A549 (cell line): ENCODE measurements around the gene FIBP. TPM values are rescaled to one million over a fixed set of nuclear protein-coding genes. Genes with fewer than 3 reads are reported as not detected.

Experiments
- ATAC-seq, 2 experiments: fragments of 200-7000 bp in 1 of 2; fragments of >200 bp in 1 of 2; cut with Nextera tagmentation in 1 of 2; cut with Tn5 transposase in 1 of 2; 3 replicates each; pipeline versions ENCODE4 v1.8.0 to v1.9.1; 2018 to 2020; ENCODE audit warnings: mild to moderate bottlenecking in 1 of 2, moderate library complexity in 1 of 2
- CTCF ChIA-PET: fragments of 300-600 bp; sonication (Branson Sonifier 250); formaldehyde crosslinking; extraction: SDS; loops from one replicate; lab custom pipeline; 2021; ENCODE audit warnings: antibody characterized with exemption, inconsistent platforms; lab: Yijun Ruan, JAX
- POLR2A ChIA-PET: fragments of 350-600 bp; formaldehyde crosslinking; extraction: SDS; loops from one replicate; lab custom pipeline; 2021; ENCODE audit warnings: antibody characterized with exemption, inconsistent platforms; lab: Yijun Ruan, JAX
- DNase-seq, 2 experiments: peaks; one replicate each; pipeline versions ENCODE4 v3.0.0 to v3.0.0-alpha.2; 2011 to 2016; ENCODE audit warnings: low read depth in 1 of 2, low spot score in 1 of 2
- FAIRE-seq: peaks from 2 replicates; lab custom pipeline; 2011; peaks lifted over from hg19 to GRCh38; lab: Jason Lieb, UNC
- H3K27ac ChIP-seq, 2 experiments: fragments of >200 bp; sonication (Bioruptor Twin); formaldehyde crosslinking; 3 replicates each; pipeline ENCODE4 v1.5.1; 2016 to 2017
- H3K4me1 ChIP-seq: fragments of >200 bp; sonication (Bioruptor Twin); formaldehyde crosslinking; 3 replicates; pipeline ENCODE4 v1.6.1; 2016
- H3K4me2 ChIP-seq: fragments of >200 bp; sonication (Bioruptor Twin); formaldehyde crosslinking; 3 replicates; pipeline ENCODE4 v1.6.1; 2016
- H3K4me3 ChIP-seq: fragments of >200 bp; sonication (Bioruptor Twin); formaldehyde crosslinking; 3 replicates; pipeline ENCODE4 v1.5.1; 2016
- H3K9me3 ChIP-seq: fragments of >200 bp; sonication (Bioruptor Twin); formaldehyde crosslinking; 3 replicates; pipeline ENCODE4 v1.6.1; 2016
- ATOH8 ChIP-seq: fragments of 250-450 bp; sonication (Bioruptor Pico); IDR thresholded peaks from 2 replicates; pipeline ENCODE4 v1.5.0; 2020; ENCODE audit warnings: low read depth, mild to moderate bottlenecking, moderate library complexity
- CBX2 ChIP-seq: fragments of 200-600 bp; sonication (generic); IDR thresholded peaks from 2 replicates; pipeline ENCODE4 v1.6.1; 2016; ENCODE audit warnings: low read depth, mild to moderate bottlenecking, borderline replicate concordance
- CBX8 ChIP-seq: fragments of 200-600 bp; sonication (generic); IDR thresholded peaks from 2 replicates; pipeline ENCODE4 v1.6.1; 2016
- CHD4 ChIP-seq: fragments of 200-600 bp; sonication (generic); IDR thresholded peaks from 2 replicates; pipeline ENCODE4 v1.6.1; 2016; ENCODE audit warnings: antibody characterized with exemption, mild to moderate bottlenecking, borderline replicate concordance
- EHF ChIP-seq: fragments of 250-450 bp; sonication (Bioruptor Pico); IDR thresholded peaks from 2 replicates; pipeline ENCODE4 v1.5.0; 2020; ENCODE audit warnings: mild to moderate bottlenecking
- EP300 ChIP-seq, 2 experiments: fragments of >200 bp; sonication (Bioruptor Twin); formaldehyde crosslinking; IDR thresholded peaks; 2 replicates in 1 of 2; 3 replicates in 1 of 2; pipeline ENCODE4 v1.6.1; 2016 to 2017
- ESRRA ChIP-seq: fragments of 150-350 bp; IDR thresholded peaks from 2 replicates; pipeline ENCODE4 v1.6.1; 2014; ENCODE audit warnings: mild to moderate bottlenecking, low read length, borderline replicate concordance
- FOSB ChIP-seq: fragments of 250-450 bp; sonication (Bioruptor Pico); IDR thresholded peaks from 2 replicates; pipeline ENCODE4 v1.5.0; 2020; ENCODE audit warnings: mild to moderate bottlenecking, moderate library complexity
- FOSL2 ChIP-seq, 2 experiments: fragments of 450-650 bp in 1 of 2; fragments of >200 bp in 1 of 2; sonication (Bioruptor Twin) in 1 of 2; formaldehyde crosslinking; IDR thresholded peaks; 2 replicates each; pipeline versions ENCODE4 v1.5.0 to v1.6.1; 2016 to 2020; ENCODE audit warnings: mild to moderate bottlenecking in 1 of 2, moderate library complexity in 1 of 2
- HEYL ChIP-seq: fragments of 250-450 bp; sonication (Bioruptor Pico); IDR thresholded peaks from 2 replicates; pipeline ENCODE4 v1.8.0; 2021; ENCODE audit warnings: mild to moderate bottlenecking, moderate library complexity
- HOXB13 ChIP-seq: fragments of 250-450 bp; sonication (Bioruptor Pico); IDR thresholded peaks from 2 replicates; pipeline ENCODE4 v1.5.0; 2020; ENCODE audit warnings: low read depth, mild to moderate bottlenecking, moderate library complexity
- HOXB5 ChIP-seq: fragments of 250-450 bp; sonication (Bioruptor Pico); IDR thresholded peaks from 2 replicates; pipeline ENCODE4 v1.5.0; 2020; ENCODE audit warnings: mild to moderate bottlenecking, moderate library complexity
- JUN ChIP-seq, 2 experiments: fragments of >200 bp; sonication (Bioruptor Twin); formaldehyde crosslinking; IDR thresholded peaks; 2 replicates in 1 of 2; 3 replicates in 1 of 2; pipeline ENCODE4 v1.6.1; 2016 to 2017
- JUNB ChIP-seq: fragments of >200 bp; sonication (Bioruptor Twin); formaldehyde crosslinking; IDR thresholded peaks from 2 replicates; pipeline ENCODE4 v1.6.1; 2016
- MAFK ChIP-seq: fragments of 450-650 bp; IDR thresholded peaks from 2 replicates; pipeline ENCODE4 v1.6.1; 2014; ENCODE audit not compliant: partially characterized antibody
- MAZ ChIP-seq: fragments of 150-350 bp; IDR thresholded peaks from 2 replicates; pipeline ENCODE4 v1.6.1; 2014; ENCODE audit warnings: antibody characterized with exemption, low read depth, low read length, borderline replicate concordance
- NFE2L2 ChIP-seq: fragments of 150-350 bp; conservative IDR thresholded peaks from 2 replicates; pipeline ENCODE4 v1.6.1; 2014; ENCODE audit warnings: low read length
- POLR2A ChIP-seq: IDR thresholded peaks from 2 replicates; pipeline ENCODE4 v1.6.1; 2012; ENCODE audit warnings: mild to moderate bottlenecking, low read length
- POLR2AphosphoS2 ChIP-seq: conservative IDR thresholded peaks from 2 replicates; pipeline ENCODE4 v1.6.1; 2012; ENCODE audit warnings: low read length, improper control_type of control experiment, inconsistent platforms
- RARB ChIP-seq: fragments of 250-450 bp; sonication (Bioruptor Pico); IDR thresholded peaks from 2 replicates; pipeline ENCODE4 v1.8.0; 2021; ENCODE audit warnings: mild to moderate bottlenecking, moderate library complexity
- REST ChIP-seq: fragments of 200-600 bp; sonication (generic); IDR thresholded peaks from 2 replicates; pipeline ENCODE4 v1.6.1; 2016; ENCODE audit warnings: antibody characterized with exemption, mild to moderate bottlenecking, moderate library complexity
- RFX5 ChIP-seq: fragments of 450-650 bp; IDR thresholded peaks from 2 replicates; pipeline ENCODE4 v1.7.1; 2014; ENCODE audit warnings: antibody characterized with exemption, mild to moderate bottlenecking, moderate library complexity
- SMC3 ChIP-seq: fragments of >200 bp; sonication (Bioruptor Twin); formaldehyde crosslinking; IDR thresholded peaks from 3 replicates; pipeline ENCODE4 v1.6.1; 2018; ENCODE audit warnings: inconsistent platforms
- TFCP2L1 ChIP-seq: fragments of 250-450 bp; sonication (Bioruptor Pico); IDR thresholded peaks from 2 replicates; pipeline ENCODE4 v1.5.0; 2021; ENCODE audit warnings: mild to moderate bottlenecking
- TP53 ChIP-seq: fragments of 250-450 bp; sonication (Bioruptor Pico); IDR thresholded peaks from 2 replicates; pipeline ENCODE4 v1.5.0; 2021; ENCODE audit warnings: mild to moderate bottlenecking, moderate library complexity
- WGBS: methylation state at CpG from one replicate; pipeline ENCODE4 v1.1.6; 2017; ENCODE audit errors: missing lambda C conversion rate; 5-methylcytosine and 5-hydroxymethylcytosine counted together
- polyA plus RNA-seq, 4 experiments: library from polyadenylated mRNA; depleted of rRNA in 3 of 4; stranded (reverse); fragments of >200 nt; fragmentation: RNase III in 1 of 4; extraction: RNeasy Plus Mini Kit Qiagen cat#74134 plus additional on column Dnase treatment in 1 of 4; gene quantifications; 2 replicates in 3 of 4; 3 replicates in 1 of 4; pipeline ENCODE4 v1.2.3, GENCODE V29; 2011 to 2017
- TF ChIP-seq, protein P1 (sequence below): fragments of >200 bp; sonication (Bioruptor Twin); formaldehyde crosslinking; IDR thresholded peaks from 3 replicates; pipeline ENCODE4 v1.6.1; 2016

The FIBP gene
- polyA plus RNA-seq, 2 of the 4 experiments (the other 2 are of a cell fraction) = 60.4 to 72.2 TPM

DNA sequence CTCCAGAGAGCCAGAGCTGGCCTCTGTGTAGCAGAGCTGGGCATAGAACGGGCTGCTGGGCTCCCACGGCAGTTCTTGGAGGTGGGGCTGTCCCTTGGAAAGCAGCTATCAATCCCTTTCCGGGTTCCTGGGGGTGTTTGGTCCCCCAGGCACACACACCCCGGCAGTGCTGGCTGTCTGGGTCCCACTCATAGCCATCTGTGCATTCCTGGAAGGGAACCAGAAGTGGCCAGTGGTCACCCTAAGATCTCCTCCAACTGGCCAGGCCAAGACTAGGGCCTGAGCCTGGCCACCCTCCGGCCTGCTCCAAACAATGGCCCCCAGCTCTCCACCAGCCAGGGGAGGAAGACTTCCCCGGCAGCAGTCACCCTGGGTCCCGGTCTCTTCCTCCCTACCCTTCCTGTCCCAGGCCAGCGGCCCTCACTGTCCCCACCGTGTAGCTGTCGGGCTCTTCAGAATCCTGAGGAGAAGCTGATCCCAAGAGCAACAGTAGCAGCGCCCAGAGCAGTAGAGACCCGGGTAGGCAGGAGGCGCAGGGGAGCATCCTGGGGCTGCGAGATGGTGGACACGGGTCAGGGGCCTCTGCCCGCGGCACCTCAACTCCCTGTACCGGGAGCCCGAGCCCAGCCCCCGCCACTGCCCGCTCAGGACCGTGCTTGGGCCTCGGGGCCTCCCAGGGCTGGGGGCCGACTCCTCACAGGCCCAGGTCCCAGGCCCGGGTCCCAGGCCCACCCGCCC lies 16.3 kb downstream of the FIBP start:
- Histone ChIP-seq H3K9me3 (no peaks in the 10 kb centered on the region), H3K4me3 (no peak overlapping the region), H3K27ac (peak overlapping the region in 1 of 2 experiments; percentile 82; a peak in 3 of 6 replicates), H3K4me2 (no peak overlapping the region), H3K4me1 (peaks cover 6% of the 10 kb centered on the region)
- CTCF ChIA-PET = interaction anchor here (1.1 to 7.5 kb wide), 3 partner anchors 11 to 18 kb away, joined by 4 to 158 read pairs (median 78); partner anchors contain the start of genes CFL1, FIBP and MUS81
- WGBS = 90% methylated on average over 14 of the region's 26 CpGs
- POLR2A ChIA-PET = interaction anchor here (0.6 to 1.8 kb wide), 5 partner anchors 12 to 19 kb away, joined by 3 to 10 read pairs (median 6); partner anchors contain the start of genes FIBP and MUS81
- FAIRE-seq = no peak
- TF ChIP-seq, protein P1, sequence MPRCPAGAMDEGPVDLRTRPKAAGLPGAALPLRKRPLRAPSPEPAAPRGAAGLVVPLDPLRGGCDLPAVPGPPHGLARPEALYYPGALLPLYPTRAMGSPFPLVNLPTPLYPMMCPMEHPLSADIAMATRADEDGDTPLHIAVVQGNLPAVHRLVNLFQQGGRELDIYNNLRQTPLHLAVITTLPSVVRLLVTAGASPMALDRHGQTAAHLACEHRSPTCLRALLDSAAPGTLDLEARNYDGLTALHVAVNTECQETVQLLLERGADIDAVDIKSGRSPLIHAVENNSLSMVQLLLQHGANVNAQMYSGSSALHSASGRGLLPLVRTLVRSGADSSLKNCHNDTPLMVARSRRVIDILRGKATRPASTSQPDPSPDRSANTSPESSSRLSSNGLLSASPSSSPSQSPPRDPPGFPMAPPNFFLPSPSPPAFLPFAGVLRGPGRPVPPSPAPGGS = no peak
- TF ChIP-seq RFX5 (no peak), CBX8 (no peak), EP300 (IDR thresholded peaks at IDR 0.05) (no peak), ESRRA (no peak), CBX2 (no peak), EHF (CRISPR knock-in tag) (no peak), FOSB (CRISPR knock-in tag) (no peak), TFCP2L1 (CRISPR knock-in tag) (no peak), JUNB (no peak), TP53 (CRISPR knock-in tag) (no peak), HOXB5 (CRISPR knock-in tag) (no peak), HOXB13 (CRISPR knock-in tag) (no peak), POLR2A (no peak), SMC3 (no peak), FOSL2 (IDR thresholded peaks at IDR 0.05) (no peak), FOSL2 (CRISPR knock-in tag; IDR thresholded peaks at IDR 0.05) (no peak), RARB (CRISPR knock-in tag) (no peak), MAZ (no peak)
- ATAC-seq = peak; percentile 1 to 6; a peak in 1 of 6 replicates
- DNase-seq = no peak

GRCh38 chr11:65870706-65871681 lies 17.3 kb downstream of the FIBP start:
- H3K4me3 ChIP-seq = no peak overlapping the region
- WGBS = 77% methylated on average over 15 of the region's 24 CpGs
- peaks cover 6% of the 10 kb centered on the region for H3K4me1 ChIP-seq
- DNase-seq = no peak
- peak overlapping the region in 1 of 2 experiments; percentile 35; a peak in 2 of 6 replicates for H3K27ac ChIP-seq
- ATAC-seq = peak; percentile 6 to 7; a peak in 3 of 6 replicates
- H3K4me2 ChIP-seq = no peak overlapping the region
- POLR2A ChIA-PET = interaction anchor here (0.8 to 2.9 kb wide), 7 partner anchors 10 to 18 kb away, joined by 3 to 15 read pairs (median 6); partner anchors contain the start of genes FIBP and MUS81
- H3K9me3 ChIP-seq = no peaks in the 10 kb centered on the region
- CTCF ChIA-PET = interaction anchor here (1.1 to 7.5 kb wide), 5 partner anchors 10 to 159 kb away, joined by 3 to 158 read pairs (median 12); partner anchors contain the start of genes C11orf68, CFL1, FIBP and KAT5
- TF ChIP-seq MAFK (no peak), JUN (IDR thresholded peaks at IDR 0.05) (no peak)
- no peak for FAIRE-seq

DNA sequence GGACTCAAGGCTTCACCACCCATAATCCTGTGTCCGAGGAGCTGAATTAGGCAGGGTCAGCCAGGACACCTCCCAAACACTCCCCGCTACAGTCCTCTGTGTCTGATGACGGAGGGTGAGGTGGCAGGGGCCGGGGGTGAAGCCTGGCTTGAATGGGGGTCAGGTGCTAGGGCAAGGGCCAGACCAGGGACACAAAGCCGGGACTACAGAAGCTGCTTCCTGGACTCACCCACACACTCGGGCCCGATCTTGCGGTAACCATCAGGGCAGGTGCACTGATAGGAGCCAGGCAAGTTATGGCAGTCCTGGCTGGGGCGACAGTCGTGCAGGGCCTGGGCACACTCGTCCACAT lies 18.0 kb downstream of the FIBP start:
- Histone ChIP-seq H3K4me3 (no peak overlapping the region), H3K4me1 (peaks cover 6% of the 10 kb centered on the region), H3K9me3 (no peaks in the 10 kb centered on the region), H3K27ac (no peak overlapping the region), H3K4me2 (no peak overlapping the region)
- POLR2A ChIA-PET = interaction anchor here (0.8 to 2.9 kb wide), 3 partner anchors 11 to 18 kb away, joined by 3 to 15 read pairs (median 4); partner anchors contain the start of genes FIBP and MUS81
- DNase-seq (no peak), ATAC-seq (peak; percentile 1 to 5; a peak in 3 of 6 replicates), FAIRE-seq (no peak)
- WGBS = 88% methylated on average over 10 of the region's 11 CpGs
- CTCF ChIA-PET = interaction anchor here (1.3 to 7.5 kb wide), 4 partner anchors 10 to 159 kb away, joined by 3 to 158 read pairs (median 45); partner anchors contain the start of genes C11orf68, CFL1, FIBP and KAT5
- no peak for TF ChIP-seq REST
- TF ChIP-seq HOXB5 (CRISPR knock-in tag) = no peak
- no peak for TF ChIP-seq ATOH8 (CRISPR knock-in tag)
- no peak for TF ChIP-seq TP53 (CRISPR knock-in tag)
- no peak for TF ChIP-seq RFX5
- TF ChIP-seq POLR2AphosphoS2 = no peak
- no peak for TF ChIP-seq NFE2L2
- TF ChIP-seq CBX2 = no peak
- no peak for TF ChIP-seq CHD4
- TF ChIP-seq HEYL (CRISPR knock-in tag) = no peak
